NCI-H1105 (cell line): ENCODE data around the gene CARD11.

Source experiments
- DNase-seq: peaks from one replicate; lab custom pipeline; 2025; lab: John Stamatoyannopoulos, UW

Gene CARD11

DNA sequence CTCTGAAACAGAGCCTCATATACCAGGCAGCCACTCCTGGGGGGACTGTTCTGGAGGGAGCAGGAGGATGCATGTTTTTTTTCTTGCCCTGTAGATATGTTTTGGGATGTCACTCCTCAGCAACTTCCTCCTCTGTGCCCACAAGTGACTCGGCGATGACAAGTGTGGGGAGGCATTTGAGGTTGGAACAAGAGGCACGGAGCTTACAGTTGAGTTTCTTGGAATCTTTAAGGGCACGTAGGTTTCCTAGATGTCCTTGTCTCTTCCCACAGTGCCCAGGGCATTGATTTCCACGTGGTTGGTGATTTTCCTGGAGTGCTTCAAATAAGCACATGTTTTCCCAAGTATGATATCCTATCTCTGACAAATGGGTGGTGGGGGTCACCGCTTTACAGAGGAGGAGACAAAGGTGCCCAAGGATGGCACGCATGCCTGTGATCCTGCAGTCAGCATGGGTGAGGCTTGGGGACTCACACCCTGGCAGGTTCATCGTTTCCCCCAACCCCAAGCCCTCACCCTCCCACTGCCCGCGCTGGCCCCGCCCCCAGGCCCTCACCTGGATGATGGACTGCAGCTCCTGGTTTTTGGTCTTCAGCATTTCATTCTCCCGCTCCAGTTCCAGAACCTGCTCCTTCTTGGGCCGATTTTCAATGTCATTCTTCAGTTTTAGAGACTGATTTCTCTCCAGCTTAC, 104.3 kb downstream of the CARD11 start:
- no peak for DNase-seq

DNA sequence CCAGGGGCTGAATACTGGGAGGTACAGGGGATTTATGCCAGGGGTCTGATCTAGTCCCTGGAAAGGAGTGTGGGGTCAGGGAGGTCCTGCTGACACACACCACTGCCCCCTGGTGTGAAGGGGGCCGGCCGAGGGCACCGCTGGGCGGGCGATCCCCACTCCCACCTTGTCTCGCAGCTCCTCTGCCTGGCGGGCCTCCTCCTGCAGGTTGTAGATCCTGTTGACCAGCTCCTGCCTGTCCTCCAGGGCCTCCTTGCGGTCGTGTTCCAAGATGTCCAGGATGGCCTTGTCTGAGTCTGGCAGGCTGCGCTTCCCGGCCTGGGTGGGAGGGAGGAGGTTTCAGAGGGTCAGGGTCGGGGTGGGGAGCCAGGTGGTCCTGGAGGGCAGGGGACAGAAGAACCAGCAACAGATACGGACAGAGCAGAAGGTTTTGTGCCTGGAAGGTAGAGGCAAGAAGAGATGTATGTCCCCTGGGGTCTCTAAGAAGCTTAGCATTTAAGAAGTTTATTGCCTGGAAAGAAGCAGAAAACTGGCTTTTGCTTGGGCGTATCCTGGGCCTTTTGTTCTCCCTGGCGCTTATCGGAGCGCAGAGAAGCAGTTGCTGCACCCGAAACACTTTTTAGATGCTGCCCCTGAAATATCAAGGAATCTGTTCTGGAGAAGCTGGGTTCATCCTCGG, 105.0 kb downstream of the CARD11 start:
- DNase-seq: no peak

DNA sequence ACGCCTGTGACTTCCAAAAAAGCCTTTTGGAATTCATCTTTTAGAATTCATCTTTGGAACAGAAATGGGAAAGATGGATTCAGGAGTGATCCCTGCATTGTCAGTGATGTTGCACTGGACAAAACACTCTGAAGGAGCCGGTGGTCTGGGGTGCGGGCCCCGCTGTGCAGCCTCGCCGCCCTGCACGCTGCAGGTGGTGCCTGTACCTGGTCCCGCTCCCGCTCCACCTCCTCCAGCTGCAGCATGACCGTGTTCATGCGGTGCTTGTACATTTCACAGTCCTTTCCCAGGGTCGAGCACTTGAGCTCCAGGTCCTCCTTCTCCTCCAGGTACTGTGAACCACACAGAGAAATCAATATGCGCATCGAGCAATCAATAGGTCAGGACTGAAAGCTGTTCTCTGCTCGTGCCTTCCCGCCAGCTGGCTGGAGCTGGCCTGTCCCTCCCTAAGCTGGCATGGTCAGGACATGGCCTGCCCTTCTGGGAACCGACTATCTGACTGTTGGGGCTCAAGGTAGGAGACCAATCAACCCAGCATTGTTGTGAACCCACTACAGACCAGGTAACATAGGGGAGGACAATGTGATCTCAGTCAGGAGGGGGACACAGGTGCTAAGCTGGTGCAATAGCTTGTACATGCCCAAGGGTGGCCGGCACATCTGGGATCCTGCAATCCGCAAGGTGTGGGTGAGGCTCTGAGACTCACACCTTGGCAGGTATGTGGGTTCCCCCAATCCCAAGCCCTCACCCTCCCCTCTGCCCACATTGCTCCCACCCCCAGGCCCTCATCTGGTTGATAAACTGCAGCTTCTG, 105.8 kb downstream of the CARD11 start:
- no peak for DNase-seq

DNA sequence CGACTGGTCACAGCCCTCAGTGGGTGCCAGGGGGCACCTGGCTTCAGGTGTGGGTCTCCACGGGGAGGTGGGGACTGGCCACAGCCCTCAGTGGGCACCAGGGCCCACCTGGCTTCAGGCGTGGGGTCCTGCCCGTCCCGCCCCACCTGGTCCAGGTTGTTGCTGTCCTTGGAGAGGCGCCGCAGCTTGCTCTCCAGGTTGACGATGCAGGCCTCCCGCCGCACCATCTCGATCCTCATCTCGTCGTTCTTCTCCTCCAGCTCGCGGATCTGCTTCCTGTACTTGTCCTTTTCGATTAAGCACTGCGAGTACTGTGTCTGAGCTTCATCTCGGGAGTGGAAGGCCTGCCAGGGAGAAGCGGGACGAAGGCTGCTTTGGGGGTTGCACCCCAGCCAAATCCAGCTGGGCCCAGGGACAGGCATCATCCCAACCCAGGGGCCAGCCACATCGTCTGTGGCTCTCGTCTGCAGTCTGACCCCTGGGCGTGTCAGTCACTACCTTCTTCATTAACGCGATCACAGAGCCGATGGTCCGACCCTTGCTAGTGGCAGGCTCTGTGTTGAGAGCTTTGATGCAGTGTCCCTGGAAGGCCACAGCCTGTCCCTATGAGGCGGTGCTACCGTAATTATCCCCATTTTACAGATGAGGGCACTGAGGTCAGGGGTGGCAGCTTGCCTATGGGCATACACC, 106.6 kb downstream of the CARD11 start:
- no peak for DNase-seq

DNA sequence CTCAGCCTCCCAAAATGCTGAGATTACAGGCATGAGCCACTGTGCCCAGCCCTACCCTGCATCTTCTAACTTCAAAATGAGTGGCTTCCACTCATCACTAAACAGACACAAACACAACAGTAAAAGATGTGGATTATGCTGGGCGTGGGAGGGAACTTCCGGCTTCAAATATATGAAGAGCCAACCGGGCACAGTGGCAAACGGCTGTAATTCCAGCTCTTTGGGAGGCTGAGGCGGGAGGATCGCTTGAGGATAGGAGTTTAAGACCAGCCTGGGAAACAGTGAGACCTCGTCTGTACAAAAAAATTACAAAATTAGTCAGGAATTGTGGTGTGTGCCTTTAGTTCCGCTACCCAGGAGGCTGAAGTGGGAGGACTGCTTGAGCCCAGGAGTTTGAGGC, 107.4 kb downstream of the CARD11 start:
- DNase-seq: no peak

DNA sequence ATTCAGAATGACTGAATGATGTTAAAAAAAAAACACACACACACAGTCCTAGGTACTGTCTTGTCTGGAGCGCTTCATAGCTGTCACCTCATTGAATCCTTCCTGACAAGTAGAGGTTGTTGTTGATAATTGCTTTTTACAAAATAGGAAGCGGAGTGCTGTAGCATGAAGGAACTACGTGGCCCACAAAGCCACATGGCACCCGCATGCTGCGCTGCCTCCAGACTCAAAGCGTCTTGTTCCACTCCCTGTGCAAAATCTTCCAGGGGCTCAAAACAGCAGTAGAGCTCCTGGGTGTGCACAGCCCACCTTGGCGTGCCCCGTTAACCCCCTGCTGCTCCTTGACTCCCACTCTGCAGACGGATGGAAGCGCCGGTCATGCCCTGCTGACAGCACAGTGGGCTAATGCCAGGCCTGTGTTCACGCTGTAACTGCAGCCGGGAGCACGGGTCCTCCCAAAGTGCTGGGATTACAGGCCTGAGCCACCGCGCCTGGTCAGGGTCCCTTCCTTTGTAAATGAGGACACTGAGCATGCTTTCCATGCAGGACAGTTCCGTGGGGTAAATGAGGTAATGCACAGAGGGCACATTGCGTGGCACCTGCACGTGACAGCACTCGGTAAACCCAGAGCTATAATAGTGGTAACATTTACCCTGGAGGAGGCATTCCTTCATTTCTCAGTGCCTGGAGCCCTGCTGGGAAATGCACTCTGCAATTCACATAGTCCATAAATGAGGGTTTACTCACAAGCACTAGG, 108.5 kb downstream of the CARD11 start:
- no peak for DNase-seq

DNA sequence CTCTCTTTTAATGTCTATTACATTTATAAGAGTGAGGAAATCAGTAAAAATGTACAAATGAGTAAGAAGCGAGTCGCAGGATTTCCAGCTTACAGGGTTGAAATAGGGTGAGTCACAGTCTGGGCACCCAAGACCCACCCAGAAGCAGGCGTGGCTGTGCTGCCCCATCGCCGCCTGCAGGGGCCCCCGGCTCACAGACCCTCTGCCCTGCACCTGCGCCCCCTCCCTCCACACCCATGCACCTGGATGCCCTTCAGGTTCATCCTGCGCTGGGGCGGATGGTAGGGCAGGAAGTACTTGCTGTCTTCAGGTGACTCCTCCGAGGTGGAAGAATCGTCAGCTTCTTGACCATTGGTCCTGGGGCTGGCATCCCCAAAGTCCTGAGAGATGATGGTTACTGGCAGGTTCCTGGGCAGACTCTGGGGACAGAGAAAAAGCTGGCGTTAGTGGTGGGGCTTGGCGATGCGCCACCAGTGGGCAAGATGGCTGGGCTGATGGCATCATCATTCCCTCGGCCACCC, 109.4 kb downstream of the CARD11 start:
- DNase-seq: no peak

DNA sequence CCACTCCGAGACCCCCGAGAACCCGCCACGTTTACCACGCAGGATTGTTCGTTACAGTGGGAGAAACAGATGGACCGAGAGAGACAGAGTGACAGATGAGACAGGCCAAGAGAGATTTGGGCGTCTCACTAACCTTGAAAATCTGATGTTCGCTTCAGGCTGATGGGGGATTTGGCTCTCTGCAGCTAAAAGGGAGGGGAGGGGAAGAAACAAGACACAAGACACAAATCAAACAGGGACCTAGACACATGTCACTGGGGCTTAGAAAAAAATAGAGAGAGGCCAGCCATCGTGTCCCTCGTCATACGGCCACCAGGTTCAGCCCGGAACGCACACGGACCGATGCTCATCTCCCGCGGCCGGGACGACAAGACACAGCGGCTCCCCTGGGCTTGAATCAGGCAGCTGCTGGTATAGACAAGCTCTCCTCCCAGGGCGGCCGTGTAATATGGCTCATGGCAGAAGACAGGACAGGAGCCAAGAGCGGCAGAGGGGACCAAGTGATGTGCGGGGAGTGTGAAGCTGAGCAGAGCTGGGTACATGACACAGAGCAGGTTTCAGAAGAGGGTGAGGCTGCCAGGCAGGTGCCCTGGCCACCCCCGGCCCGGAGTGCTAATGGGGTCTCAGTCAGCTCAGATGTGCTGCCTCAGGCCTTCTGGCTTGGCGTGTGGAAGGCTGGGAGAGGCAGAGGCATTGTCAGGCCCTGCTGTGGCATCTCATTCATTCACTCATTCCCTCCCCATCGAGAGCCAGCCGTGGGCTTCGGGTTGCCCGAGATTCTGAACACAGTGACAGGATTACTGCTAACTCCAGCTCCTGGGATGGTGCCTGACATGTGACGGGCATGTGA, 111.0 kb downstream of the CARD11 start:
- no peak for DNase-seq

DNA sequence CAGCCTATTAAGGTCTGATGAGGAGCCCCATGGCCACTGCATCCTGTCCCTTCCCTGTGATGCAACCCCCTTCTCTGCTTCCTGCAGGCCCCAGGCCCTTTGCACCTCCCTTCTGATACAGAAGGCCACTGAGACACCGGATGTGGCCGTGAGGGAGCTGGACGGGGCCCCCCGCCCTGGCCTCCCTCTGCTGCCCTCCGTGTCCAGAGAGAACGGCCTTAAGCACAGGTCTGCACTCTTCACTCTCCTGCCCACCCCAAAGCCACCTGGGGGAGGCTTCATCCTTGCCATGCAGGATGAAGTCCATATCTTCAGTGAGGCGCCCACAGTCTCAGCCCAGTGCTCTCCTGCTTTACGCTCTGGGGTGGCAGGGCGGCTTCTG, 112.6 kb downstream of the CARD11 start:
- no peak for DNase-seq

DNA sequence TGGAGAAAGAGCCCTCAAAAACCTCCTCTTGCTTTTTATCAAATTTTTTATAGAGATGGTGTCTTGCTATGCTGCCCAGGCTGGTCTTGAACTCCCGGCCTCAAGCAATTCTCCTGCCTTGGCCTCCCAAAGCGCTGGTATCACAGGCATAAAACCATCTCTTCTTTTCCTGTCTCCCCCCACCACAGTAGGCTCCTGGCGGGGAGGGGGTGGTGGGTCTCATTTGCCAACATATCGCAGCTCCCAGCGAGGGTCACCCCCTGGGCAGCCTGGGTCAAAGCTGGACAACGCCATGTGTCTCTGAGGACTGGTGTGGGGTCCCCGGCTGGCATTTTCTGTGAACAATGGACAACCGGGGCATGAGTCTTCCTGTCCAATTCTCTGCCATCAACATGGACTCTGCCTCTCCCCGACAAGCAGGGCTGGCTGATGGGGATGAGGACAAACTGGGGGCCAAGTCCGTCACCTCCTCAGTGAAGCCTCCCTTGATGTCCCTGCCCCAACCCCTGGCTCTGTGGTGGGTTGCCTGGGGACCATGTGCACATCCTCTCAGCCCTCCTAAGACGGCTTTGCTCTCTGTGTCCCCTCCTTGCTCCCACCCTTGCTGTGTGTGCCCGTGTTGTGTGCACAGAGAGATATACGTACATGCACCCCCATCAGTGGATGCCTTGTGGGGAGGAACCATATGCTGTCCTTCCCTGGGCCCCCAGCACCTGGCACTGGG, 113.2 kb downstream of the CARD11 start:
- no peak for DNase-seq

DNA sequence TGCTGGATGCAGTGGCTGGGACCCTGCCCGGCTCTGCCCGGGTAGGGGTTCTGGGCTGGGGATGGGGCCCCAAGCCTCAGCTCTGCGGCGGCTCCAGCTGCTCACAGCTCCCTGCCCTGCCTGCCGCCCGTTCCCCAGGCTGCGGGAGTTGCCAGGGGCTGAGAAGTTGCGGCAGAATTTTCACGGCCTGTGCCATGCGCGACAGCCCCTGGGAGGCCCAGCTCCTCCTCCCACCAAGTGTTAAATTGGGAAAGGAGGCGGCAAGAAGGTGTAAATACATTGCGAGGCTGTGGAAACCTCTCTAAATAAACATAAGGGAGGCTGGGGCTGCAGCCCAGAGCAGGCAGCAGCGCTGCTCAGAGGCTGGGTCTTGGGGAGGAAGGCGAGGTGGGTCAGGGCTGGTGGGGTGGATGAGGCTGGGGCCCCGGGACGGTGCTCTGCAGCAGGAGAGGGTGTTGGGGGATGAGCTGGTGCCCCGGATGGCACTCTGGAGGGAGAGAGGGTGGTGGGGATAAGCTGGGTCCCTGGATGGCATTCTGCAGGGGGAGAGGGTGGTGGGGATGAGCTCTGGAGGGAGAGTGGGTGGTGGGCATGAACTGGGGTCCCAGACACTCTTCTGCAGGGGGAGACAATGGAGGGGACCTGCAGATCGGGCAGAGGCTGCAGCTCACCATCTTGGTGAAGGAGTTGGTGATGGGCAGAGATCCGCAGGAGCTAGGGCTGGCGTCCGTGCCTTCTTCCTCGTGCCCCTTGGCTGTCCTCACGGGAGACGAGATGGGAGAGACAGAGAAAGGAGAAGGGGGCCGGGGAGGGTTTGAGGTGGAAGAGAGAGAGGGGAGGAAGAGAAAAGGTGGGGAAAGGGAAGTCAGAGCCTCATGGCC, 114.1 kb downstream of the CARD11 start:
- no peak for DNase-seq

DNA sequence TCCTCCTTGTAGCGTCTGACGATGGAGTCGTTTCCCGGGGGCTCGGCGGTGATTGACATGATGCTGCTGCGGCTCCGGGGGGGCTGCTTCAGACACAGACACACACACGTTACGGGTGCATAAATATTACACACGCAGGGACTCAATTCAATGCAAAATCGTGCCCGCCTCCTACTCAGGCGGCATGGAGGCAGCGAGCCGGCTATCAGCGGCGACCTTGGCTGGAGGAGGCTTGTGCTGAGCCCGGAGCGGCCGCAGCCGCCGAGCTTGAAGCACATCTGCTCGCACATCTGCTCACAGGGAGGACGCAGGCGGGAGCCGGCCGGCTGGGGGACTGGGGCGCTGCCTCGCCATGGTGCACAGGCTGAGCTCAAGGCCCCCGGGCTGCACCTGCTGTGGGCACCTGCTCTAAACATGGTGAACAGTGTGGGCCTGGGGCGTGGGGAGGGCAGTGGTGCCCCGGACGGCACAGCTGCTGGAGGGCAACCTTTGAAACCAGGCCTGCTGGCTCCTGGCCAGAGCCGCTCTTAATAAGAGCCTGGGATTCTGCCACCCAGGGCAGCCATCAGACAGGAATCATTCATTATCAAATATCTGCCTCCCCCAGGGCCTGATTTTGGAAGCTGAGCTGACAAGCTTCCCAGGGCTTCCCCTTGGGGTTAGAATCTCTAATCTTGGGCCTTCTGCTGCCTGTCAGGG, 114.9 kb downstream of the CARD11 start:
- DNase-seq: peak; percentile 90

DNA sequence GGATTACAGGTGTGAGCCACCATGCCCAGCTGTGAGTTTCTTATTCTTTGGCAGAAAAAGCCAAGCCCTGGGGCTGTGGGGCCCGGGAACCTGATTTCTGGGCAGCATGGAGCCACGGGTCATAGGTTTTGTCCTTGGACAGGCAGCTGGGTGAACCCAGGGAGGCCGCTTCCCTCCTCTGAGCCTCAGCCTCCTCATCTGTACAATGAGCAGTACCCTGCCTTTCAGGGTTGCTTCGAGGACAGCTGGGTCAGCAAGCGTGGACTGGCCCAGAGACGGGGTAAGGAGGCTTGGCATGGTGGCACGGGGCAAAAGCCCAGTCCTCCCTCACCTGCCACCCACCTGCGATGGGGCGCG, 115.4 kb downstream of the CARD11 start:
- no peak for DNase-seq

DNA sequence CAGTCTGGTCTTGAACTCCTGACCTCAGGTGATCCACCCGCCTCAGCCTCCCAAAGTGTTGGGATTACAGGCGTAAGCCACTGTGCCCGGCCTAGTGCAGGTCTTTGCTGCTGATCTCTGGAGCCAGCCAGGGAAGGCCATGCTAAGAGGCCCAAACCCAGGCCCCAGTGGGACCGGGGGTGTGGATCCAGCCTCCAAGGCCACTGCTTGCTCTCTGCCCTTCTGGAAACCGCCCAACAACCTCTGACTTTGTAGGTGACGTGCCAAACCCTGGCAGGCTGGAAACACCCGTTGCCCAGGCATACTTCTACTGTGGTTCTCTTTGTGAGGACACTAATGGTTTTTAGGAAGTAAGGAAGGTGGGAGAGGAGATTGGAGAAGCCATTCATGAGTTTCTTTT, 116.1 kb downstream of the CARD11 start:
- no peak for DNase-seq

DNA sequence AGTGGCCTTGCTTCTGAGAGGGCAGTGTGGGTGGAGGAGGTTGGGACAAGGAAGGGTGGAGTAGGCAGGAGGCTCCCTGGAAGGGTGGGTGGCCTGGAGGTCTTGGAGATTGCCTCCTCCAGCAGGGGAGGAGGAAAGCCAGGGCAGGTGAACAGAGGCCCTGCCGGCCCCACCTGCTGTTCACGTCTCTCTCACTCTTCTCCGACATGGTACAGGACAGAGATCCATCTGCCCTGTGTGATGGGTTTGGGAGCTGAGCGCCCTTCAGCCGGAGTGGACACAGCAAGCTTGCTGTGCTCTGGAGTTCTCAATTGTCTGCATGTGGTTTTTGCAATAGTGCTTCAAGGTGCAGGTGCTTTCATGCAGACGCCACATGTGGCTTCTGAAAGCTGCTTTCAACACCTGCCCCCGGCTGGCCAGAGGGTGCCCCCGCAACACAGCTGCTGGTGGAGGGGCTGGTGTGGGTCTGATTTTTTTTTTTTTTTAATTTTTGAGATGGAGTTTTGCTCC, 116.7 kb downstream of the CARD11 start:
- DNase-seq: no peak

DNA sequence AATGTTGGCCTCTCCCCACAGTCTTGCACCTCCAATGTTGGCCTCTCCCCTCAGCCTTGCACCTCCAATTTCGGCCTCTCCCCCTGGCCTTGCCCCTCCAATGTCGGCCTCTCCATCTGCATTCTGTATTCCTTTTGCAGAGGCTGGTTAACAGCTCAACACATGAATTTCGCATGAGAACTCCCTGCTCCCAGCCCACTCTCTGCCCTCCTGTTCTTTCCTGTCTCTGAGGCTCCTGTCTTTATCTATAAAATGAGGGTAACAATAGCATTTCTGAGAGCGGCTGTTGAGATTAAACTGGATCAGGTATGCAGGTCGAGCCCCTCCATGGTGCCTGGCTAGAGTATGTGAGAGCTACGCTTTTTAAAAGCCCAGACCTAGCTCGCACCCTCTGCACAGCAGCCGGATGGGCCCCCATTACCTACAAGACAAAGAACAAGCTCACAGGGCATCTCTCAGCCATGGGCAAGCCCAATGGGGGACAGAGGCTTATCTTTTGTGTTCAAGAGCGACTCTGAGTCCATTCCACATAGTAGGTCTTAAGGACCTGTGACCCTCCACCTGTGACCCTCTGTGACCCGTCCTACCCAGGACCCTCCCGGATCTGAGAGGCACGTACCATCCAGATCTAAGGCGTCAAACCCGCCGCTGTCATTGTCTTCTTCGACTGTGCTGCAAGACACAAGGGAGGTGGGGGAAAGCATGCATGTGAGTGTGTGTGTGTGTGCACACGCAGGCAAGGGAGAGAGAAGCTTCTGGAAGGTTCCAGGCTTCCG, 117.4 kb downstream of the CARD11 start:
- no peak for DNase-seq
